Activated CD8-positive, alpha-beta memory T cell treated with anti-CD3 and anti-CD28 coated beads, Interleukin-2, amount 10 ng/mL, durations not matched to agents 7 days and 5 days (primary cell): ENCODE measurements around the gene PYURF. TPM values are rescaled to one million over a fixed set of nuclear protein-coding genes. Genes with fewer than 3 reads are reported as not detected.
A peak's percentile ranks its signal among the peaks of the same experiment; 100 is the strongest.

ENCODE experiments used
- ATAC-seq: fragments of 150-1000 bp; cut with Tn5 transposase; one replicate; pipeline ENCODE4 v1.10.0; 2021; ENCODE audit warnings: moderate library complexity
- CTCF ChIA-PET: fragments of 350-600 bp; sonication (Branson Sonifier 250); formaldehyde crosslinking; loops from one replicate; lab custom pipeline; 2021; ENCODE audit warnings: antibody characterized with exemption; lab: Charles Lee
- DNase-seq: peaks from one replicate; pipeline ENCODE4 v3.0.0-alpha.2; 2020
- H3K27ac Mint-ChIP-seq: one replicate; pipeline ENCODE4 v1.8.0; 2021; ENCODE audit warnings: mild to moderate bottlenecking, mixed read lengths
- H3K27me3 Mint-ChIP-seq: one replicate; pipeline ENCODE4 v1.8.0; 2021; ENCODE audit warnings: mixed read lengths
- H3K36me3 Mint-ChIP-seq: one replicate; pipeline ENCODE4 v1.8.0; 2021; ENCODE audit warnings: mild to moderate bottlenecking, mixed read lengths
- H3K4me1 Mint-ChIP-seq: one replicate; pipeline ENCODE4 v1.8.0; 2021; ENCODE audit warnings: mixed read lengths
- H3K4me3 Mint-ChIP-seq: one replicate; pipeline ENCODE4 v1.8.0; 2021; ENCODE audit warnings: mild to moderate bottlenecking, moderate library complexity, mixed read lengths
- H3K9me3 Mint-ChIP-seq: one replicate; pipeline ENCODE4 v1.8.0; 2022; ENCODE audit warnings: low read depth, mixed read lengths
- total RNA-seq, 2 experiments: library from RNA; stranded (reverse); gene quantifications; one replicate each; pipeline ENCODE4 v1.2.3, GENCODE V29; 2021

Gene PYURF
- total RNA-seq, 2 experiments from 2014 or later = 44.3 to 51.2 TPM

- Mint-ChIP-seq H3K27ac (peak overlapping the region; percentile 68), H3K4me3 (no peak overlapping the region), H3K27me3 (no peaks in the 10 kb centered on the region), H3K9me3 (no peaks in the 10 kb centered on the region), H3K4me1 (peaks cover 1% of the 10 kb centered on the region), H3K36me3 (peaks cover 65% of the 10 kb centered on the region)
- ATAC-seq (no peak), DNase-seq (no peak)
- CTCF ChIA-PET = no interaction called here
These were observed 45.3 kb downstream of the PYURF start for GRCh38 chr4:88478247-88478646.

GRCh38 chr4:88477229-88477860, 46.2 kb downstream of the PYURF start:
- Mint-ChIP-seq H3K27me3 (no peaks in the 10 kb centered on the region), H3K9me3 (no peaks in the 10 kb centered on the region), H3K4me1 (peaks cover 1% of the 10 kb centered on the region), H3K36me3 (peaks cover 66% of the 10 kb centered on the region), H3K27ac (no peak overlapping the region), H3K4me3 (no peak overlapping the region)
- no peak for DNase-seq
- CTCF ChIA-PET = no interaction called here
- ATAC-seq = no peak

Other genes with a start within 250 kb of the PYURF start
- 100 to 1,000 TPM in 1 of 2 experiments, 10 to 100 TPM in 1; 76.8 to 125 TPM for gene PPM1K, start 239.2 kb downstream of the PYURF start, total RNA-seq
- 10 to 100 TPM; 49.9 to 55.8 TPM for gene HERC6, start 144.9 kb downstream of the PYURF start, total RNA-seq
- gene HERC5, start 66.7 kb downstream of the PYURF start, total RNA-seq = 100 to 1,000 TPM in 1 of 2 experiments, 10 to 100 TPM in 1; 69.6 to 118 TPM
- gene HERC3, start 68.7 kb upstream of the PYURF start, total RNA-seq = 10 to 100 TPM; 21.3 to 24.9 TPM
- gene NAP1L5, start 174.1 kb upstream of the PYURF start, total RNA-seq = 1 to 10 TPM; 4.2 to 4.3 TPM